Measurements from ENCODE around the gene ACOT7.

The ACOT7 gene

GRCh38 chr1:6298530-6298929, 95.0 kb downstream of the ACOT7 start:
- Histone ChIP-seq H3K9ac (ENCODE audit: low read depth, low read length) (no peak overlapping the region), H3K4me1 (ENCODE audit: insufficient read depth, low read length) (no peaks in the 10 kb centered on the region), H3K27ac (ENCODE audit: low read length) (no peak overlapping the region), H3K4me3 (ENCODE audit: low read length) (no peak overlapping the region), H3K9me3 (ENCODE audit: insufficient read depth, low read depth, low read length) (no peaks in the 10 kb centered on the region), H3K36me3 (ENCODE audit: insufficient read depth, low read depth, low read length) (peaks cover 17% of the 10 kb centered on the region), H3K27me3 (ENCODE audit: insufficient read depth, low read length) (no peaks in the 10 kb centered on the region)

GRCh38 chr1:6295910-6296309, 97.7 kb downstream of the ACOT7 start:
- no peaks in the 10 kb centered on the region for H3K27me3 ChIP-seq (ENCODE audit: insufficient read depth, low read length)
- peaks cover 37% of the 10 kb centered on the region for H3K36me3 ChIP-seq (ENCODE audit: insufficient read depth, low read depth, low read length)
- H3K9me3 ChIP-seq (ENCODE audit: insufficient read depth, low read depth, low read length): no peaks in the 10 kb centered on the region
- no peak overlapping the region for H3K4me3 ChIP-seq (ENCODE audit: low read length)
- no peak overlapping the region for H3K27ac ChIP-seq (ENCODE audit: low read length)
- H3K9ac ChIP-seq (ENCODE audit: low read depth, low read length): no peak overlapping the region
- H3K4me1 ChIP-seq (ENCODE audit: insufficient read depth, low read length): no peaks in the 10 kb centered on the region

- no peak overlapping the region for H3K9ac ChIP-seq (ENCODE audit: low read depth, low read length)
- no peak overlapping the region for H3K27ac ChIP-seq (ENCODE audit: low read length)
- H3K4me3 ChIP-seq (ENCODE audit: low read length): no peak overlapping the region
- H3K27me3 ChIP-seq (ENCODE audit: insufficient read depth, low read length): no peaks in the 10 kb centered on the region
- no peaks in the 10 kb centered on the region for H3K9me3 ChIP-seq (ENCODE audit: insufficient read depth, low read depth, low read length)
- H3K36me3 ChIP-seq (ENCODE audit: insufficient read depth, low read depth, low read length): peaks cover 39% of the 10 kb centered on the region
- no peaks in the 10 kb centered on the region for H3K4me1 ChIP-seq (ENCODE audit: insufficient read depth, low read length)
Observed at GRCh38 chr1:6294890-6295556, 98.5 kb downstream of the ACOT7 start.

- no peaks in the 10 kb centered on the region for H3K27me3 ChIP-seq (ENCODE audit: insufficient read depth, low read length)
- H3K4me1 ChIP-seq (ENCODE audit: insufficient read depth, low read length): no peaks in the 10 kb centered on the region
- H3K9ac ChIP-seq (ENCODE audit: low read depth, low read length): no peak overlapping the region
- H3K4me3 ChIP-seq (ENCODE audit: low read length): no peak overlapping the region
- peaks cover 36% of the 10 kb centered on the region for H3K36me3 ChIP-seq (ENCODE audit: insufficient read depth, low read depth, low read length)
- no peaks in the 10 kb centered on the region for H3K9me3 ChIP-seq (ENCODE audit: insufficient read depth, low read depth, low read length)
- H3K27ac ChIP-seq (ENCODE audit: low read length): no peak overlapping the region
Observed at GRCh38 chr1:6294080-6294889, 99.3 kb downstream of the ACOT7 start.

- no peak overlapping the region for H3K4me3 ChIP-seq (ENCODE audit: low read length)
- no peak overlapping the region for H3K27ac ChIP-seq (ENCODE audit: low read length)
- no peaks in the 10 kb centered on the region for H3K27me3 ChIP-seq (ENCODE audit: insufficient read depth, low read length)
- H3K4me1 ChIP-seq (ENCODE audit: insufficient read depth, low read length): no peaks in the 10 kb centered on the region
- H3K9ac ChIP-seq (ENCODE audit: low read depth, low read length): no peak overlapping the region; the same call in 1 of the 2 replicates
- H3K36me3 ChIP-seq (ENCODE audit: insufficient read depth, low read depth, low read length): peaks cover 39% of the 10 kb centered on the region
- H3K9me3 ChIP-seq (ENCODE audit: insufficient read depth, low read depth, low read length): no peaks in the 10 kb centered on the region
Observed at GRCh38 chr1:6292102-6292501, 101.5 kb downstream of the ACOT7 start.

GRCh38 chr1:6288665-6289064, 104.9 kb downstream of the ACOT7 start:
- Histone ChIP-seq H3K27ac (ENCODE audit: low read length) (no peak overlapping the region), H3K9me3 (ENCODE audit: insufficient read depth, low read depth, low read length) (no peaks in the 10 kb centered on the region), H3K27me3 (ENCODE audit: insufficient read depth, low read length) (no peaks in the 10 kb centered on the region), H3K9ac (ENCODE audit: low read depth, low read length) (no peak overlapping the region), H3K4me1 (ENCODE audit: insufficient read depth, low read length) (no peaks in the 10 kb centered on the region), H3K4me3 (ENCODE audit: low read length) (no peak overlapping the region), H3K36me3 (ENCODE audit: insufficient read depth, low read depth, low read length) (peaks cover 29% of the 10 kb centered on the region)

GRCh38 chr1:6288026-6288425, 105.5 kb downstream of the ACOT7 start:
- peaks cover 22% of the 10 kb centered on the region; the same call in 1 of the 2 replicates for H3K36me3 ChIP-seq (ENCODE audit: insufficient read depth, low read depth, low read length)
- no peaks in the 10 kb centered on the region for H3K27me3 ChIP-seq (ENCODE audit: insufficient read depth, low read length)
- H3K27ac ChIP-seq (ENCODE audit: low read length): no peak overlapping the region
- no peaks in the 10 kb centered on the region for H3K9me3 ChIP-seq (ENCODE audit: insufficient read depth, low read depth, low read length)
- no peaks in the 10 kb centered on the region for H3K4me1 ChIP-seq (ENCODE audit: insufficient read depth, low read length)
- no peak overlapping the region for H3K9ac ChIP-seq (ENCODE audit: low read depth, low read length)
- no peak overlapping the region for H3K4me3 ChIP-seq (ENCODE audit: low read length)

GRCh38 chr1:6287431-6287886, 106.1 kb downstream of the ACOT7 start:
- Histone ChIP-seq H3K27me3 (ENCODE audit: insufficient read depth, low read length) (no peaks in the 10 kb centered on the region), H3K4me1 (ENCODE audit: insufficient read depth, low read length) (no peaks in the 10 kb centered on the region), H3K9ac (ENCODE audit: low read depth, low read length) (no peak overlapping the region), H3K9me3 (ENCODE audit: insufficient read depth, low read depth, low read length) (no peaks in the 10 kb centered on the region), H3K27ac (ENCODE audit: low read length) (no peak overlapping the region), H3K4me3 (ENCODE audit: low read length) (no peak overlapping the region), H3K36me3 (ENCODE audit: insufficient read depth, low read depth, low read length) (peaks cover 21% of the 10 kb centered on the region; the same call in 1 of the 2 replicates)

- H3K4me3 ChIP-seq (ENCODE audit: low read length): no peak overlapping the region
- H3K36me3 ChIP-seq (ENCODE audit: insufficient read depth, low read depth, low read length): peaks cover 17% of the 10 kb centered on the region; the same call in 1 of the 2 replicates
- H3K9me3 ChIP-seq (ENCODE audit: insufficient read depth, low read depth, low read length): no peaks in the 10 kb centered on the region
Observed at GRCh38 chr1:6287029-6287428, 106.5 kb downstream of the ACOT7 start.

GRCh38 chr1:6286266-6286665, 107.3 kb downstream of the ACOT7 start:
- Histone ChIP-seq H3K36me3 (ENCODE audit: insufficient read depth, low read depth, low read length) (peaks cover 11% of the 10 kb centered on the region; the same call in 1 of the 2 replicates), H3K4me1 (ENCODE audit: insufficient read depth, low read length) (no peaks in the 10 kb centered on the region), H3K27me3 (ENCODE audit: insufficient read depth, low read length) (no peaks in the 10 kb centered on the region), H3K27ac (ENCODE audit: low read length) (no peak overlapping the region), H3K9ac (ENCODE audit: low read depth, low read length) (no peak overlapping the region), H3K4me3 (ENCODE audit: low read length) (no peak overlapping the region), H3K9me3 (ENCODE audit: insufficient read depth, low read depth, low read length) (no peaks in the 10 kb centered on the region)

More at GRCh38 chr1:6287029-6287428, 106.5 kb downstream of the ACOT7 start:
- Histone ChIP-seq H3K27ac (ENCODE audit: low read length) (no peak overlapping the region), H3K4me1 (ENCODE audit: insufficient read depth, low read length) (no peaks in the 10 kb centered on the region), H3K27me3 (ENCODE audit: insufficient read depth, low read length) (no peaks in the 10 kb centered on the region), H3K9ac (ENCODE audit: low read depth, low read length) (no peak overlapping the region)

GRCh38 chr1:6285336-6285735, 108.2 kb downstream of the ACOT7 start:
- H3K27ac ChIP-seq (ENCODE audit: low read length): no peak overlapping the region
- H3K4me1 ChIP-seq (ENCODE audit: insufficient read depth, low read length): no peaks in the 10 kb centered on the region
- no peaks in the 10 kb centered on the region for H3K9me3 ChIP-seq (ENCODE audit: insufficient read depth, low read depth, low read length)
- H3K9ac ChIP-seq (ENCODE audit: low read depth, low read length): no peak overlapping the region
- H3K4me3 ChIP-seq (ENCODE audit: low read length): no peak overlapping the region
- H3K36me3 ChIP-seq (ENCODE audit: insufficient read depth, low read depth, low read length): peaks cover 6% of the 10 kb centered on the region; the same call in 1 of the 2 replicates
- no peaks in the 10 kb centered on the region for H3K27me3 ChIP-seq (ENCODE audit: insufficient read depth, low read length)

Measured in iPS-20b (cell line).